Loucy (cell line): ENCODE results near the gene TEX14.

Source experiments
- EZH2phosphoT487 ChIP-seq: fragments of 200-600 bp; IDR thresholded peaks from 2 replicates; pipeline ENCODE4 v1.6.1; 2018; ENCODE audit warnings: antibody characterized with exemption, mild to moderate bottlenecking, moderate library complexity, borderline replicate concordance
- TF ChIP-seq, protein P1 (sequence below): fragments of 200-600 bp; sonication (generic); conservative IDR thresholded peaks from 2 replicates; pipeline ENCODE4 v1.5.1; 2014; ENCODE audit warnings: mild to moderate bottlenecking, antibody characterized with exemption, low read length

- TF ChIP-seq, protein P1, sequence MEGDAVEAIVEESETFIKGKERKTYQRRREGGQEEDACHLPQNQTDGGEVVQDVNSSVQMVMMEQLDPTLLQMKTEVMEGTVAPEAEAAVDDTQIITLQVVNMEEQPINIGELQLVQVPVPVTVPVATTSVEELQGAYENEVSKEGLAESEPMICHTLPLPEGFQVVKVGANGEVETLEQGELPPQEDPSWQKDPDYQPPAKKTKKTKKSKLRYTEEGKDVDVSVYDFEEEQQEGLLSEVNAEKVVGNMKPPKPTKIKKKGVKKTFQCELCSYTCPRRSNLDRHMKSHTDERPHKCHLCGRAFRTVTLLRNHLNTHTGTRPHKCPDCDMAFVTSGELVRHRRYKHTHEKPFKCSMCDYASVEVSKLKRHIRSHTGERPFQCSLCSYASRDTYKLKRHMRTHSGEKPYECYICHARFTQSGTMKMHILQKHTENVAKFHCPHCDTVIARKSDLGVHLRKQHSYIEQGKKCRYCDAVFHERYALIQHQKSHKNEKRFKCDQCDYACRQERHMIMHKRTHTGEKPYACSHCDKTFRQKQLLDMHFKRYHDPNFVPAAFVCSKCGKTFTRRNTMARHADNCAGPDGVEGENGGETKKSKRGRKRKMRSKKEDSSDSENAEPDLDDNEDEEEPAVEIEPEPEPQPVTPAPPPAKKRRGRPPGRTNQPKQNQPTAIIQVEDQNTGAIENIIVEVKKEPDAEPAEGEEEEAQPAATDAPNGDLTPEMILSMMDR: no peak
- no peak for TF ChIP-seq EZH2phosphoT487
These were observed 159.9 kb downstream of the TEX14 start for GRCh38 chr17:58531661-58532554.
